ENCODE results near the gene UGP2.

GRCh38 chr2:63898839-63899238 is 57.1 kb downstream of the UGP2 start:
- TF ChIP-seq E2F6 (IDR thresholded peaks at IDR 0.05) = no peak
- no peak for TF ChIP-seq POLR2A (IDR thresholded peaks at IDR 0.05; ENCODE audit: control extremely low read depth in 1 of 2, low read depth in 2 of 2, low read length in 2 of 2)
- no peak for TF ChIP-seq SP1 (IDR thresholded peaks at IDR 0.05; ENCODE audit: low read depth, low read length)
- TF ChIP-seq CTCF (IDR thresholded peaks at IDR 0.05; ENCODE audit: control extremely low read depth in 1 of 3, insufficient read depth in 1 of 3, low read depth in 1 of 3, low read length in 3 of 3) = no peak
- no peak for TF ChIP-seq EZH2 (IDR thresholded peaks at IDR 0.05; ENCODE audit: low read depth, low read length, severe bottlenecking)
- TF ChIP-seq CREB1 (IDR thresholded peaks at IDR 0.05) = no peak
- no peak for TF ChIP-seq BACH1 (IDR thresholded peaks at IDR 0.05; ENCODE audit: low read length)
- TF ChIP-seq KDM1A (IDR thresholded peaks at IDR 0.05; ENCODE audit: borderline replicate concordance, low read length) = no peak
- TF ChIP-seq SIN3A (conservative IDR thresholded peaks at IDR 0.05 in 1 of 2, IDR thresholded peaks at IDR 0.05 in 1 of 2; ENCODE audit: low read depth in 1 of 2, low read length in 2 of 2) = no peak
- TF ChIP-seq POLR2AphosphoS5 (IDR thresholded peaks at IDR 0.05; ENCODE audit: low read depth, low read length) = no peak
- TF ChIP-seq TCF12 (IDR thresholded peaks at IDR 0.05; ENCODE audit: low read depth, low read length) = no peak
- no peak for TF ChIP-seq PHF8 (conservative IDR thresholded peaks at IDR 0.05; ENCODE audit: low read depth, low read length)
- no peak for TF ChIP-seq GABPA (IDR thresholded peaks at IDR 0.05; ENCODE audit: borderline replicate concordance, insufficient read depth, low read length)

Measured in H1 (cell line).